AG09309 (cell line): ENCODE measurements around the gene CCDC144A.
"Not testable (repeated sequence)": the region's sequence is repeated elsewhere in the genome, so short reads cannot be mapped to it uniquely, and the experiment has no call there.

ENCODE experiments used
- DNase-seq: peaks from one replicate; pipeline ENCODE4 v3.0.0-alpha.2; 2010; ENCODE audit warnings: low read depth
- H3K4me3 ChIP-seq: 2 replicates; pipeline ENCODE4 v1.5.1; 2011; ENCODE audit warnings: mild to moderate bottlenecking, low read depth, low read length, moderate library complexity; ENCODE audit not compliant: control insufficient read depth
- CTCF ChIP-seq: IDR thresholded peaks from 2 replicates; pipeline ENCODE4 v1.5.1; 2011; ENCODE audit warnings: mild to moderate bottlenecking, low read depth, low read length, inconsistent platforms; ENCODE audit not compliant: insufficient read depth, control insufficient read depth; ENCODE audit errors: missing control alignments

CCDC144A gene

GRCh38 chr17:16689731-16690281, at the start of gene CCDC144A:
Gene CCDC144A (plus strand): TSS chr17:16690241. CDS start chr17:16690401, 160 bp downstream.
- TF ChIP-seq CTCF: peak; percentile 22
- DNase-seq, H3K4me3 ChIP-seq: not testable (repeated sequence)

GRCh38 chr17:16649585-16649984, 40.5 kb upstream of the CCDC144A start:
- DNase-seq: no peak
- no peak overlapping the region for H3K4me3 ChIP-seq
- TF ChIP-seq CTCF: no peak

- no peak overlapping the region for H3K4me3 ChIP-seq
Measured at GRCh38 chr17:16652252-16652651, 37.8 kb upstream of the CCDC144A start.

GRCh38 chr17:16652847-16653366, 37.1 kb upstream of the CCDC144A start:
- no peak for TF ChIP-seq CTCF
- DNase-seq: no peak

More at GRCh38 chr17:16652252-16652651, 37.8 kb upstream of the CCDC144A start:
- no peak for DNase-seq
- TF ChIP-seq CTCF: no peak

GRCh38 chr17:16653367-16654041, 36.5 kb upstream of the CCDC144A start, which contains the start of gene ZNF624:
Gene ZNF624 (minus strand): TSS chr17:16653850.
- TF ChIP-seq CTCF: no peak
- H3K4me3 ChIP-seq: peak within 1 kb of the TSS; percentile 83
- peak; percentile 51 for DNase-seq

More at GRCh38 chr17:16652847-16653366, 37.1 kb upstream of the CCDC144A start:
- peak overlapping the region; percentile 83 for H3K4me3 ChIP-seq

GRCh38 chr17:16661217-16661616, 28.8 kb upstream of the CCDC144A start:
- no peak for TF ChIP-seq CTCF
- no peak for DNase-seq
- no peak overlapping the region for H3K4me3 ChIP-seq

GRCh38 chr17:16662936-16663335, 27.1 kb upstream of the CCDC144A start:
- DNase-seq: no peak
- no peak overlapping the region for H3K4me3 ChIP-seq
- TF ChIP-seq CTCF: no peak

- DNase-seq, H3K4me3 ChIP-seq: not testable (repeated sequence)
Measured at GRCh38 chr17:16666553-16666906, 23.5 kb upstream of the CCDC144A start.

- not testable (repeated sequence) for H3K4me3 ChIP-seq, DNase-seq
Measured at GRCh38 chr17:16666907-16667636, 23.0 kb upstream of the CCDC144A start.
